OCI-LY1 (cell line): Measurements from ENCODE around the gene DVL1.
A peak's percentile ranks its signal among the peaks of the same experiment; 100 is the strongest.

Source experiments
- H2AFZ ChIP-seq: fragments of 200-600 bp; sonication (generic), shearing (Covaris generic); 2 replicates; pipeline ENCODE4 v1.6.0; 2014; ENCODE audit warnings: antibody characterized with exemption, mild to moderate bottlenecking, low read length
- H3F3A ChIP-seq: fragments of 200-600 bp; sonication (generic), shearing (Covaris generic); 2 replicates; pipeline ENCODE4 v1.6.0; 2014; ENCODE audit warnings: mild to moderate bottlenecking, antibody characterized with exemption, low read length, moderate library complexity; ENCODE audit not compliant: insufficient read depth
- H3K27ac ChIP-seq: fragments of 200-600 bp; sonication (generic); 2 replicates; pipeline ENCODE4 v1.5.1; 2014; ENCODE audit warnings: low read length, mixed run types, mild to moderate bottlenecking, low read depth; ENCODE audit not compliant: poor library complexity, severe bottlenecking
- H3K27me3 ChIP-seq: fragments of 200-600 bp; sonication (generic); 2 replicates; pipeline ENCODE4 v1.6.0; 2014; ENCODE audit warnings: antibody characterized with exemption, mild to moderate bottlenecking, low read length, moderate library complexity; ENCODE audit not compliant: insufficient read depth
- H3K36me3 ChIP-seq: fragments of 200-600 bp; sonication (generic); 2 replicates; pipeline ENCODE4 v1.6.1; 2014; ENCODE audit warnings: mild to moderate bottlenecking, antibody characterized with exemption, low read length, moderate library complexity, mixed read lengths; ENCODE audit not compliant: insufficient read depth
- H3K4me1 ChIP-seq: fragments of 200-600 bp; sonication (generic); 2 replicates; pipeline ENCODE4 v1.5.1; 2014; ENCODE audit warnings: mild to moderate bottlenecking, low read length, moderate library complexity; ENCODE audit not compliant: insufficient read depth, severe bottlenecking
- H3K4me2 ChIP-seq: fragments of 200-600 bp; sonication (generic), shearing (Covaris generic); 2 replicates; pipeline ENCODE4 v1.6.1; 2014; ENCODE audit warnings: low read length
- H3K4me3 ChIP-seq: fragments of 200-600 bp; sonication (generic); 2 replicates; pipeline ENCODE4 v1.5.1; 2014; ENCODE audit warnings: low read length, low read depth, mild to moderate bottlenecking, mixed read lengths; ENCODE audit not compliant: poor library complexity, severe bottlenecking
- H3K79me2 ChIP-seq: fragments of 200-600 bp; shearing (Covaris generic); 2 replicates; pipeline ENCODE4 v1.6.1; 2016; ENCODE audit warnings: mixed run types, low read length, mixed read lengths; ENCODE audit not compliant: insufficient read depth
- H3K9ac ChIP-seq: fragments of 200-600 bp; sonication (generic), shearing (Covaris generic); 2 replicates; pipeline ENCODE4 v1.6.1; 2014; ENCODE audit warnings: mild to moderate bottlenecking, low read length, mixed read lengths
- H3K9me2 ChIP-seq: fragments of 200-600 bp; sonication (generic), shearing (Covaris generic); 2 replicates; pipeline ENCODE4 v1.6.1; 2014; ENCODE audit warnings: low read depth, mild to moderate bottlenecking, low read length, mixed read lengths
- H3K9me3 ChIP-seq: fragments of 200-600 bp; shearing (Covaris generic); 2 replicates; pipeline ENCODE4 v1.6.1; 2014; ENCODE audit warnings: low read length, mixed read lengths
- H4K20me1 ChIP-seq: fragments of 200-600 bp; sonication (generic), shearing (Covaris generic); 2 replicates; pipeline ENCODE4 v1.6.0; 2016; ENCODE audit warnings: mild to moderate bottlenecking, low read length; ENCODE audit not compliant: insufficient read depth
- CTCF ChIP-seq: fragments of 200-600 bp; sonication (generic), shearing (Covaris generic); IDR thresholded peaks from 2 replicates; pipeline ENCODE4 v1.5.1; 2017; ENCODE audit warnings: mild to moderate bottlenecking, antibody characterized with exemption, low read length, moderate library complexity, mixed read lengths
- EZH2 ChIP-seq: fragments of 200-600 bp; sonication (generic), shearing (Covaris generic); IDR thresholded peaks from 2 replicates; pipeline ENCODE4 v1.8.0; 2017; ENCODE audit warnings: borderline replicate concordance, mixed run types, mild to moderate bottlenecking, antibody characterized with exemption, low read length, moderate library complexity, mixed read lengths

Gene DVL1

GRCh38 chr1:1345860-1346500 lies 3.2 kb downstream of the DVL1 start:
- peaks cover 14% of the 10 kb centered on the region for H3K4me1 ChIP-seq
- H3F3A ChIP-seq: no peaks in the 10 kb centered on the region
- no peak overlapping the region for H3K27ac ChIP-seq
- H2AFZ ChIP-seq: no peak overlapping the region
- no peak overlapping the region for H3K9ac ChIP-seq
- H3K36me3 ChIP-seq: no peaks in the 10 kb centered on the region; the same call in 1 of the 2 replicates
- no peaks in the 10 kb centered on the region; the same call in 1 of the 2 replicates for H3K27me3 ChIP-seq
- H3K4me2 ChIP-seq: no peak overlapping the region
- no peaks in the 10 kb centered on the region for H3K79me2 ChIP-seq
- peaks cover 2% of the 10 kb centered on the region; the same call in 1 of the 2 replicates for H4K20me1 ChIP-seq
- H3K9me3 ChIP-seq: no peaks in the 10 kb centered on the region
- no peak overlapping the region for H3K4me3 ChIP-seq
- TF ChIP-seq CTCF (no peak), EZH2 (no peak)
- no peaks in the 10 kb centered on the region for H3K9me2 ChIP-seq

- Histone ChIP-seq H3K4me1 (peaks cover 14% of the 10 kb centered on the region), H3K79me2 (no peaks in the 10 kb centered on the region), H3K27ac (no peak overlapping the region), H2AFZ (no peak overlapping the region), H3F3A (no peaks in the 10 kb centered on the region), H3K4me3 (no peak overlapping the region), H3K4me2 (no peak overlapping the region), H3K9me3 (no peaks in the 10 kb centered on the region), H3K36me3 (no peaks in the 10 kb centered on the region; the same call in 1 of the 2 replicates), H3K27me3 (no peaks in the 10 kb centered on the region; the same call in 1 of the 2 replicates), H3K9ac (no peak overlapping the region), H3K9me2 (no peaks in the 10 kb centered on the region), H4K20me1 (peaks cover 2% of the 10 kb centered on the region; the same call in 1 of the 2 replicates)
- TF ChIP-seq EZH2 (no peak), CTCF (no peak)
Measured at GRCh38 chr1:1345384-1345783, 3.8 kb downstream of the DVL1 start.

DNA sequence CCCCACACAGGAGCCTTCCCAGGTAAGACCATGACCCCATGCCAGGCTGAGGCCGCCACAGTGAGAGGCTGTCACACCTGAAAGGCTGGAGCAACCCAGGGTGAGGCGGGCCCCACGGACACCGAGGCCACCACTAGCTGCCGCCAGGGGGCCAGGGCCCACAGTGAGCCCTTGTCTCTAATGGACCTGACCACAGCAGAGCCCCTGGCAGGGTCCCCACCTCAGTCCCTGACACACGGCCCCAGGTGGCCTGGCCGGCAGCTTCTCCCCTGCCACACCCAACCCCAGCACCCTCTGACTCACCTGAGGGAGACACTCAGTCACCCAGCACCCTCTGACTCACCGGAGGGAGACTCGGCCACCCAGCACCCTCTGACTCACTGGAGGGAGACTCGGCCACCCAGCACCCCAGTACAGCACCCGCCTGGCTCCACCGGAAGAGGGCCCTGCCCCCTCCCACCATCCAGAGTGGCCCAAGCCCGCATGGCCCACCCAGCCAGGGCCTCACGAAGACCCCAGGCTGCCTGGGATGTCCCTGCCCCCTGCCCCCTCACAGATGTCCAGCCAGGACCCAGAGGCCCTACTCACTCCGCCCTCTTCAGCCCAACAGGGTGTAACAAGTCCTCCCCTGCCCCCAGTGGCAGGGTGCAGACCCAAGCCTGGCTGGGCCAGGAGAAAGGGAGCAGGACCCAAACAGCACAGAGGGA lies 4.4 kb downstream of the DVL1 start:
- Histone ChIP-seq H2AFZ (no peak overlapping the region), H4K20me1 (peaks cover 2% of the 10 kb centered on the region; the same call in 1 of the 2 replicates), H3F3A (no peaks in the 10 kb centered on the region), H3K36me3 (no peaks in the 10 kb centered on the region; the same call in 1 of the 2 replicates), H3K9me3 (no peaks in the 10 kb centered on the region), H3K9ac (no peak overlapping the region), H3K4me1 (peaks cover 14% of the 10 kb centered on the region), H3K27me3 (no peaks in the 10 kb centered on the region; the same call in 1 of the 2 replicates), H3K27ac (no peak overlapping the region), H3K9me2 (no peaks in the 10 kb centered on the region), H3K4me2 (no peak overlapping the region), H3K79me2 (no peaks in the 10 kb centered on the region), H3K4me3 (no peak overlapping the region)
- TF ChIP-seq EZH2 (no peak), CTCF (peak; percentile 34; the same call in 1 of the 2 replicates)
